Activated T-cell treated with anti-CD3 and anti-CD28 coated beads, Interleukin-2, amount 50 U/mL, for 1 hour (primary cell): ENCODE results near the gene MAGEB6.
"Not testable (repeated sequence)": the region's sequence is repeated elsewhere in the genome, so short reads cannot be mapped to it uniquely, and the experiment has no call there.

Source experiments
- DNase-seq: peaks from one replicate; pipeline ENCODE4 v3.0.0-alpha.2; 2020

Gene MAGEB6

GRCh38 chrX:26192204-26192603 is at the start of gene MAGEB6:
MAGEB6 (plus strand) TSS chrX:26192440; CDS start chrX:26193847, 1,407 bp downstream.
- DNase-seq, result no peak

GRCh38 chrX:26146024-26146423 is 46.2 kb upstream of the MAGEB6 start:
- DNase-seq, result no peak

GRCh38 chrX:26160301-26160700 is 31.9 kb upstream of the MAGEB6 start, which contains the start of gene MAGEB6B:
MAGEB6B (plus strand) TSS chrX:26160601; CDS start chrX:26160601, 0 bp downstream.
- DNase-seq, result no peak

- DNase-seq, result no peak
Measured at GRCh38 chrX:26203561-26203960, 11.3 kb downstream of the MAGEB6 start.

- not testable (repeated sequence) for DNase-seq
Measured at GRCh38 chrX:26204717-26205116, 12.5 kb downstream of the MAGEB6 start.

GRCh38 chrX:26208012-26208411 is 15.8 kb downstream of the MAGEB6 start:
- DNase-seq, result no peak

- no peak for DNase-seq
Measured at GRCh38 chrX:26215869-26216268, 23.6 kb downstream of the MAGEB6 start, which contains the start of gene MAGEB5. MAGEB5 (plus strand) TSS chrX:26216169; CDS start chrX:26217302, 1,133 bp downstream.

- DNase-seq, result no peak
Measured at GRCh38 chrX:26219351-26219750, 27.1 kb downstream of the MAGEB6 start.

- no peak for DNase-seq
Measured at GRCh38 chrX:26234177-26234576, 41.9 kb downstream of the MAGEB6 start.
